Fibroblast of skin of right biceps (primary cell): Measurements from ENCODE around the gene ROBO2.
A peak's percentile ranks its signal among the peaks of the same experiment; 100 is the strongest.
"Not testable (repeated sequence)": the region's sequence is repeated elsewhere in the genome, so short reads cannot be mapped to it uniquely, and the experiment has no call there.

Experiments
- DNase-seq: peaks from one replicate; pipeline ENCODE4 v3.0.0-alpha.2; 2013

The ROBO2 gene

DNA sequence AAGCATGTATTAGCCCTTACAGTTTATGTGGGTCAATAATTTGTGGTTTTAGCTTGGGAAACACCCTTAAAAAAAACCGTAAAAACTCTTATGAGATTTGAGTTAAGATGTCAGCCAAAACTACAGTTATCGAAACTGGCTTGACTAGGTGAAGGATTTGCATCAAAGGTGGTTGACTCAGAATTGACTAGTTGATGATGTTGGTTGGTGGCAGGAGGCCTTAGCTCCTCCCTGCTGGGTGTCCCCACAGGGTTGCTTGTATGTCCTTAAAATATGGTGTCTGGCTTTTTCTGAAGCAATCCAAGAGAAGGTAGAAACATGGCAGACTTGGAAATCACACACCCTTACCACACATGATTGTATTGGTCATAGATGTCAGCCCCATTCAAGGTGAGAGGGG lies 305.1 kb downstream of the ROBO2 start:
- DNase-seq = no peak

DNA sequence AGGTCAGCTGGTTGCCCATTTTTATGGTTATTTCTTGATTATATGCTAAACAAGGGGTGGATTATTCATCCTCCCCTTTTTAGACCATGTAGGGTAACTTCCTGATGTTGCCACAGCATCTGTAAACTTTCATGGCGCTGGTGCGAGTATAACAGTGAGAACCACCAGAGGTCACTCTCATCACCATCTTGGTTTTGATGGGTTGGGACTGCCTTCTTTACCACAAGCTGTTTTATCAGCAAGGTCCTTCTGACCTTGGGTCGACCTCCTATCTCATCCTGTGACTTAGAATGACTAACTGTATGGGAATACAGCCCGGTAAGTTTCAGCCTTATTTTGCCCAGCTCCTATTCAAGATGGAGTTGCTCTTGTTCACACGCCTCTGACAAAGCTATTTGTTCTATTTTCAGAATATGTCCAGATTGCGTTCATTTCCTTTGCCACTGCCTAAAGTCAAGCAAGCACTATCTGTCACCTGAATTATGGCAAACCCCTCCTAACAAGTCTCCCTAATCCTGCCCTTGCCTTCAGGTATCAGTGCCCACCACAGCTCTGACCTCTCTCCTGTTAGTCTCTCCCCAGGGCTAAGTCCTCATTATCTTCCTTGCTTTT lies 308.5 kb downstream of the ROBO2 start:
- peak; percentile 42 for DNase-seq

DNA sequence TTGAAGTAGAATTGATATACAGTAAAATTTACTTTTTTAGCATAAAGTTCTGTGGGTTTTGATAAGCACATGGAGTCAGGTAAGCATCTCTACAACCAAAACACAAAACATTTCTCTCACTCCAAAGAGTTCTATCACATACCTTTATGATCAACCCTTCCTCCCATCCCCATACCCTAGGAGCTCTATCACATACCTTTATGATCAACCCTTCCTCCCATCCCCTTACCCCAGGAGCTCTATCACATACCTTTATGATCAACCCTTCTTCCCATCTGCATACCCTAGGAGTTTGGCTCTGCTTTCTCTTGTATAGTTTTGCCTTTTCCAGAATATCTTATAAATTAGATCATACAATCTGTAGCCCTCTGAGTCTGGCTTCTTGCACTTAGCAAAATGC lies 315.1 kb downstream of the ROBO2 start:
- DNase-seq = no peak

DNA sequence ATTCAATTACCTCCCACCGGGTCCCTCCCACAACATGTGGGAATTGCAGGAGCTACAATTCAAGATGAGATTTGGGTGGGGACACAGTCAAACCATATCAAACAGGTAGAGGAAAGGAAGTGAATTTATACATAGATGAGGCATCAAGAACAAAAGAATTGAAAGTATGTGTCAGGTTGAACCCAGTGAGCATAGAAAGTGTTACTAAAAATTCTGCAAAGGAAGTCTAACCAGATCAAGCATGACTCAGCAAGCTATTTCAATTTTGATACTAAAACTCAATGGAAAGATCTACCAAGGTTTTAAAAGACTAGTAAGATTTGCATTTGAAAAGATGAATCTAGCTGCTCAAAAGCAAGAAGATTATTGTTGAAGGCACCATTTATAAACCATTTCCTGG lies 323.0 kb downstream of the ROBO2 start:
- DNase-seq = no peak

DNA sequence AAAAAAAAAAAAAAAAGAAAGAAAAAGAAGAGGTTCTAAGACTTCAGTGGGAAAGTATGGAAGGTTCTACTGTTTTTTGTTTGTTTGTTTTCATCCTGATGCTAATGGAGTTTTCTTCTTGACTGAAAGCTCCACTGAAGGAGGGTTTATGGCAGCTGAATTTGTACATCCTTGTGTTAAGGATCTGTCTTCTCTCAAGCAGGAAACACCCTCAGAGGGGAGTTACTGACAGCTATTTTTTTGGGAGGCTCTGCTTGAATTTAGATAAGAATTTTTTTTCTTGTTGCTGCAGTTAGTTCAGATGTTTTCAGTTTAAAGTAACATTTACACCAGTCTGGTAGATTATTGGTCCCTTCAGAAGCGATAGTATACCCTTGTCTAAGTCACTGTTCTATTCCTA lies 325.3 kb downstream of the ROBO2 start:
- DNase-seq = no peak

DNA sequence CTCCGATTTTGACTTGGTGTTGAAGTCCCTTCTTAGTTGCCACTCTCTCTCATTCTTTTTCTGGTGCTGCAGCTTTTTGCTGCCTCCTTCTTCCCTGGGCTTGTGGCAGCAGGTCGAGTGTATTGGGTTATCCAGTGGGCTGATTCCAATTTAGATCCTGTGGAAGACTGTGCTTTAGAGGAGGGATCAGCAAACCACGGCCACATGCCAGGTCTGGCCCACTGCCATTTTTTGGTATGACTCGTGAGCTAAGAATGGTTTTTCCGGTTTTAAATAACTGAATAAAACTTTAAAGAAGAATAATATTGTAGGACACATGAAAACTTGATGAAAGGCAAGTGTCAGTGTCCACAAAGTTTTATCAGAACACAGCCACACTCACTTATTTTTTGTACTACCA lies 330.5 kb downstream of the ROBO2 start:
- peak; percentile 85 for DNase-seq

DNA sequence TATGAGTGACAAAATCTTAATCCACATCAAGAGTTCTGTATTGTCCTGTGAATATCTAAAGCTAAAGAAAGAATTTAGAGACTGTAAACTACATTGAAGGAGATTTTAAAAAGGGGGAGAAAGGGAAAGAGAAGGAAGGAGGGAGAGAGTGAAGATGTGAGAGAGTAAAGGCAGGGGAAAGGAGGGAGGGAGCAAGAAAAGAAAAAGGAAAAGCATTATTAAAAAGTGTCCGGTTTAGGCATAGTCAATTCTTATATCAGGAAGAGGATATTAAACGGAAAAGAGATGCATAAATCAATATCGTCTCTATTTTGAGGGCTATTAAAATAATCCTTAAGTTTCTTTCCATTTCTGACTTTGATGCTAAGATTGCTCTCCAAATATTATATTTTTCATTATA lies 332.1 kb downstream of the ROBO2 start:
- no peak for DNase-seq

DNA sequence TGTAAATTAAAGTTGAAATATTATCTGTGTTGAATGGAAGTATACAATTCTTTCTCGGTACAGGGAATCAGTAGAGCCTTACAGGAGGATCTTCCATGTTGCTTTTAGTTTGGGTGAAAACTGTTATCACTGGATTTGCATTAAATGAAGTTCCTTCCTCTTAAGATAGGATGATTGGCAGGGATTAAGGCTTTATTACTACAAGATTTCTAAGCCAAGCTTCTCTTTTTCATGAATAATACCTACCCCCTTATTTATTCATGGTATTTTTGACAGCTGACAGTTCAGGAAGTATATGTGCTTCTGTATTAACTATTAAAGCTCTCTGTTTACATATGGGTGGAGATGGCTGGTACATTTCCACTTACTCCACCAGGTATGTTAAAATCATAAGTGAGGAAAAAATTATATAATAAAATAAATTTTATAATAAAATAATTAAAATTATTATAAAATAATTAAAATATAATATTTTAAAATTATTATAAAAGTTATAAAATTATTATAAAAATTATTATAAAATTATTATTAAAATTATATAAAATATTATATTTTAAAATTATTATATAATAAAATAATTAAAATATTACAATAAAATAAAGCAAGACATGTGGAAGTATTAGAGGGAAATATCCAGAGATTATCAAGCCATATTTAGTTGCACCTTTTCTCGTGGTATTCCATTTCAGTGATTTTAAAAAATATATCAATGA lies 332.9 kb downstream of the ROBO2 start:
- no peak for DNase-seq

DNA sequence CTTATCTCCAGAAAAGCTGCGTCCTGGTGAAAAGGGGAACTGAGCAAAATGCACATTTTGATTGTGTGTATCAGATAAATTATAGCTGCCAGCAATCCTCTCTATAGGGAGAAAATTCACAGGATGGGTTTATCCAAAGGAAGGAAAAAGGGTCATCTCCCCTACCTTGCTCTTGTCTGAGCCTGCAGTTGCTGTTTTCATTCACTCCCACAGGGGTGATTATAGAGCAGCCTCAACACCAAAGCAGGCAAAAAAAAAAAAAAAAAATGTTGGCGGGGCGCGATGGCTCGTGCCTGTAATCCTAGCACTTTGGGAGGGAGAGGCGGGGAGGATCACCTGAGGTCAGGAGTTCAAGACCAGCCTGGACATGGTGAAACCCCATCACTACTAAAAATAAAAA lies 333.7 kb downstream of the ROBO2 start:
- DNase-seq = no peak

DNA sequence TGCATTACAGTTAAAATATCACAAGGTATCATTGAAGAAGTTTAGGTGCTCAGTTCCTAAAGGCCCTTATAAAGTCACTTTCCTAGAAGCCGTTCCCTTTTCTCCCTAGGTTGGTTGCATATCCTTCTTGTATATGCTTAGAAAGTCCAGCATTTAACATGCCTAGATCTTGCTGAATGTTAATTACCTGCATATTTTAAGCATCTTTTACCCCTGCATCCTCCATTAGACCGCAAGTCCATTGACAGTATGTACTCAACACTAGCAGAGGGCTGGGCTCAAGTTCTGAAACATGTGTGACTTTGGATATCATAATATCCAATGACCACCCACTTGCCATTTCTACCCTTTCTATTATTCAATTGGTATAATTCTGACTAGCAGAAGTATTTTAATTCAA lies 336.6 kb downstream of the ROBO2 start:
- DNase-seq = no peak

DNA sequence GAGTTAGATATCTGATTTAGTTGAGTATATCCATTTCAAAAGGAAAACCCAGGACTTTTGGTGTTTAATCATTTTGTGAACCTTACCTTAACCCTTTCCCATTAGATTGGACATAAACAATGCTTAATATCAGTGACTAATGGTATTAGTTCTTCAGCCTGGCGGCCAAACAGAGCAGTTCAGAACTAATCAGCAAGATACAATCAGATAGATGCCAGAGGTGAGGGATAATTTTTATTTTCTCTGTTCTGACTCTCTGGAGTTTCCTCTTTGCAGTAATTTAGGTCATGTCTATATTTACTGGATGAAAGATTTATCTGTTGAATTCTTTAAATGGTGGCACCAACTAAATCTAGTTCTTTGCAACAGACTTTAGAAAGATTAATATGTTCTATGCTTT lies 337.8 kb downstream of the ROBO2 start:
- no peak for DNase-seq

DNA sequence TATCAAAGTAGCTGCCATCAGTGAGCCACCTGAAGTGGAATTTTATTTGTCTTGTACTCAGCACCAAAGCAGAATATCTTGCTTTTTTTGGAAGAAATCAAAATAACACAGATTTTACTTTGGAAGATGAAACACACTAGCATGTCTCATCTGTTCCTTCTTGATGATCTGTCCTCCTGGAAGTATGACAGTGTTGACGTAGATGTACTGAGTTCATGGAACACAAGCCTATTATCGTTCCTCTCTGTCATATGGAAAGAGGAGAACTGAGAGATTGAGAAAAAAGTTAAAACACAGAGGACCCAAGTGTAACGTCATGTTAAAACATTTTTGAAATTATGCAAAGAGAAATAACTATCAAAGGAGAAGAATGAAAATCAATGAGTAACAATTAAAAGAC lies 340.2 kb downstream of the ROBO2 start:
- no peak for DNase-seq

DNA sequence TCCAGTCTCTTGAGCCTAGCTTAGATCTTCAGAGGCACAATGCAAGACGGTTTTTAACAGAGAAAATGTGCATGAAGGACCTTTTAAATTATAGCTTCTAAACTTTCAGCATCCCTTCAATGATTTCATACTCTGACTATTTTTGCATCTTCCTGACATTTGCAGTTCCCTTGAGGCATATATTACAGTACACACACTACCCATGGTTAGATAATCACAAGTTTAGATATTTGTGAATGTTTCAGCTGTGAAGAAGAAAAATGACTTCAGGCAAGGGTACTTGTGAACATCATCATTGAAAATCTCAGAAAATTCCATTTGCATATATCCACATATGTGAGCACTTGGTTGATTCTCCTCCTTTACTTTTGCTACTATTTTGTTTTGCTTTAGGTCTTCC lies 341.5 kb downstream of the ROBO2 start:
- no peak for DNase-seq

DNA sequence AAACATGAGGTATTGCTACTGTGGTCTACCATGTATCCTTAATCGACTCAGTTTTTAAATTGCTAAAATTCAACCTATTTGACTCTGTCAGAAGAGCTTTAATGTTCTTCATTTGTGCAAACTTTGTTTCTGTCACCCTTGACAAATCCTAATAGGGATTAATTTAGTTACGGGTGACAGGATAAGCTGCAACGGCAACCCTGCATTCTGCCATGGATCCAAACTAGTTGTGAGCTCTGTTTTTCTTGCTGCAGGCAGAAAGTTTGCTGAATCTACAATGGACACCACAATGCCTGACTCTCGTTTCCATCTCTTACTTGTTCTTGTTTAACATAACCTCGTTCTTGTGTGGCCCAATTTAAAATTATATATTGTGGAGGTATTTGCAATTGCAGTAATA lies 352.3 kb downstream of the ROBO2 start:
- no peak for DNase-seq

DNA sequence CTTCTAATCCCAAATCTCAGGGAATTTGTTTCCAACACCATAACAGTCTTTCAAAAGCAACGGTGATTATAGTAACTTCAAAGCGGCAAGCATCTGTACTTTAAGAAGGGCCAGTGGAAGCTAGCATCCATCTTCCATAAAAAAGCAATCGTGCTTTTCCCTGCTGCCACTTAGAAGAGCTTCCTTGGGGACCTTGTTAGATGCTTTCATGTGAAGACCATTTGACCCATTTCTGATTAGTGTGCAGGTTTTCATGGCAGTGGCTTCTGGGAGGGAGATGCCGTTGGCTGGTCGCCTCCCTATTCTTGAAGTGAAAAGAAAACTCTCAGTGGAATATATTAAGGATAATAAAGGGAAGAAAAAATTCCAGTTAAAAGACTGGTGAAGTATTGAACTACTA lies 354.1 kb downstream of the ROBO2 start:
- DNase-seq = no peak

DNA sequence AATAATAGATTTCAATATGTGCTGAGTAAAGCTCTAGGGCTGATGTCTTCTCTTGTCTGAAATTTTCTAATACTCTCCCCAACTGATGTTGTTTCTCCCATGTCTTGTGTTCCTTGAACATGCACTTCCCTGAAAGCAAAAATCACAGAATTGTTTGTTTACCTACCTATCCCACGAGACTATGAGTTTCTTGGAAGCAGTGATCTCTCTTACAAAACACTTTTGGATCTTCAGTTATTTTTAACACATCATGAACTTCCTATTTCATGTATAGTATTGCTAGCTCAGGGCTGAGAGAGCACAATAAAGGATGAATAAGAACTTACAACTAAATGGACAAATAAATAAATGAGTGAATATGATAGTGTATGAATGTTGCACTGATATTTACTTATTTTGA lies 365.0 kb downstream of the ROBO2 start:
- no peak for DNase-seq

DNA sequence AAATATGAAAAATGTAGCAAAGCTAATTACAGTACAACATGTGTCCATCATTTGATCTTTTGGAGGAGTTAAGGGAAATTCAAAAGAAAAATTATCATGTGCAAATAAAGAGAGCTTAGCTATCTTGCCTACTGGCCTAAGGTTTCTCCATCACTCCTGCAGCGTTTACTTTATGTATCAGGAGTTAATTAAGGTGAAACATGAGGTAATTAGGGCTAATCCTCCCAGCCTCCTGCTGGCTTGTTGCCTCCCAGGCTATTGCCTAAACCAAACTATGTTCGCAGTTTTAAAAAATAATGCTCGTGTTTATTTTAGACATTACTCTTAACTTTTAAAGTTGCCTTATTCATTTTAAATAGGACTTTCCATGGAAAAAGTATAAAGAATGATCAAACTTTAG lies 367.5 kb downstream of the ROBO2 start:
- no peak for DNase-seq

DNA sequence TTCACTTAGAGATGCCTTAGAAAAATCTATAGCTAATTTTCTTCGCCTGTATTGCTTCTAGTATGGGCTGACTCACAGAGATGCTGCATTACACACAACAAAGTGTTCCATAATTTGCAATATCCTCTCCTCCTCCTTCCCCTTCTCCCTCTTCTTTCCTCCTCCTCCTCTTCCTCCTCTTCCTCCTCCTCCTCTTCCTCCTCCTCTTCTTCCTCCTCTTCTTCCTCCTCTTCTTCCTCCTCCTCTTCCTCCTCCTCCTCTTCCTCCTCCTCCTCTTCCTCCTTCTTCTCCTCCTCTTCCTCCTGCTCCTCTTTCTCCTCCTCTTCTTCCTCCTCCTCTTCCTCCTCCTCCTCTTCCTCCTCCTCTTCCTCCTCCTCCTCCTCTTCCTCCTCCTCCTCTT lies 370.4 kb downstream of the ROBO2 start:
- not testable (repeated sequence) for DNase-seq

DNA sequence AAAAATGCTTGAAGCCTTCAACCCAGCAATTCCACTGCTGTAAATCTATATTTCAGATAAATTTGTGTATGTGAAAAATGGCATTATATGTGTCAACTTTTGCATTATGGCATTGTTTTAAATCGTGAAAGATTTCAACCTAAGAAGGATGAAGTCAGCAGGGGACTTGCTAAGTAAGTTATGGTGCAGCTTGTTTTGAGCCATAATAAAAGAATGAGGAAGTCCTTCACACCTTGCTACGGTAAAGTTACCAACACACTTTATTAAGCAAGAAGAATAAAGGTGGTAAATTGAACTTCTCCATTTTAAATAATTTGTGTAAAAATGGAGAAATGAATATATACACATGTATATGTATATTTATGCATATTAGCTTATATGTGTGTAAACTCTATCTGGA lies 371.4 kb downstream of the ROBO2 start:
- DNase-seq = no peak

DNA sequence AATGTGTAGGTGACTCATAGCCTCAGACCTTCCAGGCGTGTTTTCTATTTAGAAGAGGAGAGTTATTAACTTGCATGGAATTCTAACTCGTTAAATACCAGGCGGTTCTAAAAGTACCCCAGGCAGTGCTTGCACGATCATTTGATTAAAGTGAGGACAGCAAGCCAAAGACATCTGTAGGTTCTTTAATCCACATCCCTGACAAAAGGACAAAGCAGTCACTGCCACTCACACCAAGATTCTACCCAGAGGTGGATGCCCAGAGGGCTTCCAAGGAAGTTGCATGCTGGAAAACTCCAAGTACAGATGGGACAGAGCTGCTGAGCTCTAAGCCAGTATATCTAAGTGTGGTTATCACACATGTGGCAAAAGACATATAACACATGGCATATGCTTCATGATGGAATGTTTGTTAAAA lies 372.1 kb downstream of the ROBO2 start:
- peak; percentile 80 for DNase-seq

DNA sequence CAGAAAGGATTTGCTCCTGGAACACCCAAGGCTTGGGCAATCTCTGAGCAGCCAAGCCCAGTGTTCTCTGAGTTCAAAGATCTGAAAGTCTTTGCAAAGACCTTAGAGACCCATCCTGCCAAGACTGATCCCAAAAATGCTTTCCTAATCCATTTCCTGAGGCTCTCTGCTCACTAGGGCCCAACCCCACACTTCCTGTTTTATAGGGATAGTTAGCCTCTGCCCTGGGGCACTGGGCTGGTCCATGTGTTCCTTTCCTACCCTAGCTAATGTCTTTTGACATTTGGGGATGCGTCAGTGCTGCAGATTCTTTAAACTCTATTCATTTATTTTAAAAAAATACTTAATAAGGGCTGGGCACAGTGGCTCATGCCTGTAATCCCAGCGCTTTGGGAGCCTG lies 372.7 kb downstream of the ROBO2 start:
- no peak for DNase-seq

DNA sequence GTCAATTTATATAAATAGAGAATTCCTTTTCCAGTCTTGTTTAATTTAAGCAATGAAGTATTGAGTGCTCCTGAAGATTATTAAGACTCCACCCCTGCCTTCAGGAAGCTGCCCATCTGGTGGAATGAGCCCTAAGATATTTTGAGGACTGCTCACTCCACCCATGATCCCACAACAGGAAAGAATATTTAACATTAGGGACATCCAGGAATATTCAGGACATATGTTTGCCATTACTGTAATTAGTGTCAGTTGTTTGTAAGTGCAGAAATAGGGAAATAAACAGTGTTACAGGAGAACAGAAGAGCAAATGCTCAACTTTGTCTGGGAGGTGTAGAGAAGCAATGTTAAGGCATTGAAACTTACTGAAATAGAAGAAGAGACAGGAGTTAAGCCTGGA lies 375.0 kb downstream of the ROBO2 start:
- DNase-seq = peak; percentile 6

DNA sequence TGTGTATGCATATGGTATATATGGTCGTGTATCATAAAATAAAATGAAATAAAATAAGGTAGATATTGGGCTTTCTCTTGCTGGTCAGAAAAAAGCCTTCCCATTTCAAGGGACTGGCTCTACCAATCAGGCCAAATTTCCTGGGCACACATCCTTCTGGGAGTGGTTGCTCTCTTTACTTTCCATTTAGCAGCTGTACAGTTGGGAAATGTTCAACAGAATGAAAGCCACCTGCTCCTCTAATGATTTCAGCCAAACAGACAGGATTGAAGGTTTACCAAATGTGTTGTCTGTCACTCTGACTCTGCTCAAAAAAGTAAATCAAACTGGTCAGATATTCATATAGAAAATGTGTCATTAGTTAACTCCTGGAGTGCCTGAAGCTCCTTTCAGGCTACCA lies 380.4 kb downstream of the ROBO2 start:
- DNase-seq = no peak

DNA sequence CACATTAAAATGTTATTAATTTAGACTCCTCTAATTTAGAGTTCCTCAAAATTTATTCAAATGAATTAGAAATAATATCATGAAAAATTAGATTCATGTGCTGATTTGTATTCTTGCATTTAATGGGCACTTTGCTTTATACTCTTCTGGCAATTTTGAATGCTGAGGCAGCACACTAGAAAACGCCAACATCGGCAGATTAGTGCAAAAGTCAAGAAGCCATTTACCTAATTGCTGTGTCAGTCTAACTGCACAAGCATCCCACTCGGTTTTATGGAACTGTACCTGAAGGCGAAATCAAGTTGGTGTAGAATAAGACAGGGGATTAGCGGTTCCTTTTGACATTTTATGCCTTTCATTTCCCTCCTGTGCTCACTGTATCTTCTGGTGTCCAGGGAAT lies 382.0 kb downstream of the ROBO2 start:
- DNase-seq = no peak

DNA sequence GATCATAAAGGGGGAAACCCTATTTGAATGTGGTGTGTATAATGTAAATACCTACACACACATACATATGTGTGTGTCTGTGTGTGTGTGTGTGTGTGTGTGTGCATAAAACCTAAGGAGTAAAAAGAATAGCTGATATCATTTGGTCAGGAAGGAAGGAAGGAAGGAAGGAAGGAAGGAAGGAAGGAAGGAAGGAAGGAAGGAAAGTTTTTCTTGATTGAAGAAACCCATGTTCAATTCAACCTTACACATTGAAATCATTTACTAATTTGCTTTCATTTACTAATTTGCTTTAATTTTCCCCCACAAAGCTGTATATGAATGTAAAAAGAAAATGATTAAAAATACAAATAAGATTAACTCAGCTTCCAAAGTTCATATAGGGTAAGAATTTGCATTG lies 386.6 kb downstream of the ROBO2 start:
- no peak for DNase-seq
